Hematopoietic multipotent progenitor cell (in vitro differentiated cells): ENCODE data around the gene ARHGAP40. TPM values are rescaled to one million over a fixed set of nuclear protein-coding genes. Genes with fewer than 3 reads are reported as not detected.

Experiments used
- DNase-seq, 3 donors: peaks; one replicate each; pipeline ENCODE4 v3.0.0-alpha.2; 2011 to 2015; ENCODE audit warnings: low read depth in 2 of 3, low spot score in 2 of 3
- total RNA-seq: library from RNA; depleted of rRNA; stranded (reverse); fragments of >200 nt; gene quantifications from one replicate; pipeline ENCODE4 v1.2.3, GENCODE V29; 2012

ARHGAP40 gene
- total RNA-seq, 1 donor: not detected

DNA sequence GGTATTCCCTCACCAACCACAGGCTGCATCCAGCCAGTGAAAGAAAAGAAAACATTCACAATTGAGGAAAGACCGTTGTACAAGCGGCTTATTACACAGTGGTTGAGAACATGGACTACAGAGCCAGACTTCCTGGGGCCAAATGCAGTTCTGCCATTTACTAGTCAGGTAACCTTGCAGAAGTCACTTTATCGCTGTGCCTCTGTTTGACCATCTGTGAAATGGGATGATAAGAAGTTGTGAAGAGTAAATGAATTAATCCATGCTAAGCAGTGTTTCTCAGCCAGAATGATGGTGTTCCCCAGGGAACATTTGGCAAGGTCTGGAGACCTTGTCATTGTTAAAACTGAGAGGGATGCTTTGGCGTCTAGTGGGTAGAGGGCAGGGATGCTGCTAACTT lies 14.8 kb downstream of the ARHGAP40 start:
- DNase-seq: no peak

- DNase-seq: no peak
Observed at GRCh38 chr20:38617011-38617829, 15.6 kb downstream of the ARHGAP40 start.

DNA sequence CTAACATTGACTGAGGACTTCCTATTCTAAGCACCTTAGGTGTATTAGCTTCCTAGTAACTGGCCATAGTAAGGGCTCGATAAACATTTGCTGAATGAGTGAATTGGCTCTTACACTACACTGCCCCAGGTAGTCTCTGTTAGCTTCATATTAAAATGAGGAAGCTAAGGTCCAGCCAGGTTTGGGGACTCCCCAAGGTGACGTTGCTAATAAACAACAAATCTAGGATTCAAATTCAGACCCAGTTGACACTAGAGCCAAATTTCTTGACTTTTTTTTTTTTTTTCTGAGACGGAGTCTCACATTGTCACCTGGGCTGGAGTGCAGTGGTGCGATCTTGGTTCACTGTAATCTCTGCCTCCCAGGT lies 16.2 kb downstream of the ARHGAP40 start:
- no peak for DNase-seq

DNA sequence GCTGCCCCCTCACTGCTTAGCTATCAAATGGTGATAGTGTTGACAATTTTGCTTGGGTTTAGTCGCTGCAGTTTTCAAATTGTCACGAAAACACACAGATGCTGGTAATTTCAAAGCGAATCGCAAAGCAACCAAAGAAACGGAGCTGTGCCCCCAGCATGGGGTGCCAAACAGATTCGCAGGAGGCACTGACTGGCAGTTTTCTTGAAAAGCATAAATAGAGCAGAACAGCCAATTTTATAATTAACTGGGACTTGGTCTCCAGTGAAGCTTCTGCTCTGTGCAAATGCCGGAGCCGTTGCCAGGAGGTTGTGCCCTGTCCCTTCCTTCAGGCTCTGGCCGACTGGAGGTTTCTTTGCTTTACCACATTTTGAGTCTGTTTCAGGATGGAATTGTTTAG lies 18.8 kb downstream of the ARHGAP40 start:
- no peak for DNase-seq

GRCh38 chr20:38623061-38623460 lies 21.5 kb downstream of the ARHGAP40 start:
- no peak for DNase-seq

GRCh38 chr20:38624084-38624483 lies 22.5 kb downstream of the ARHGAP40 start:
- DNase-seq: no peak

DNA sequence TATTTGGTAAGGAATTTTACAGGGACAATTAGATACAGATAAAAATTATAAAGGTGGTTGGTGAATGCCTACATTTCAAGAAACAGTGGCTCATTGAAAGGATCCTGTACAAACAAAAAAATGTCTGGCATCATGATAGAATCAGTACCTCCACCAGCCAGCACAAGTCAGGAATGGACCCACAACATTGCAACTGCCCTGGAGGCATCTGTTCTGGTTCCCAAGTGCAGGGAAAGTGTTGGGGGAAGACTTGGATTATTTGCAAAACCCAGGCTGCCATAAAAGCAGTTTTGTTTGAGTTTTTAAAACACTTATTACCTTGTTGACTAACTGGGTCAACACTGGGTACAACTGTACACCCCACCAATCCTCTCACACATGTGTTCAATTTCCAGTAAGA lies 24.3 kb downstream of the ARHGAP40 start:
- DNase-seq: no peak

DNA sequence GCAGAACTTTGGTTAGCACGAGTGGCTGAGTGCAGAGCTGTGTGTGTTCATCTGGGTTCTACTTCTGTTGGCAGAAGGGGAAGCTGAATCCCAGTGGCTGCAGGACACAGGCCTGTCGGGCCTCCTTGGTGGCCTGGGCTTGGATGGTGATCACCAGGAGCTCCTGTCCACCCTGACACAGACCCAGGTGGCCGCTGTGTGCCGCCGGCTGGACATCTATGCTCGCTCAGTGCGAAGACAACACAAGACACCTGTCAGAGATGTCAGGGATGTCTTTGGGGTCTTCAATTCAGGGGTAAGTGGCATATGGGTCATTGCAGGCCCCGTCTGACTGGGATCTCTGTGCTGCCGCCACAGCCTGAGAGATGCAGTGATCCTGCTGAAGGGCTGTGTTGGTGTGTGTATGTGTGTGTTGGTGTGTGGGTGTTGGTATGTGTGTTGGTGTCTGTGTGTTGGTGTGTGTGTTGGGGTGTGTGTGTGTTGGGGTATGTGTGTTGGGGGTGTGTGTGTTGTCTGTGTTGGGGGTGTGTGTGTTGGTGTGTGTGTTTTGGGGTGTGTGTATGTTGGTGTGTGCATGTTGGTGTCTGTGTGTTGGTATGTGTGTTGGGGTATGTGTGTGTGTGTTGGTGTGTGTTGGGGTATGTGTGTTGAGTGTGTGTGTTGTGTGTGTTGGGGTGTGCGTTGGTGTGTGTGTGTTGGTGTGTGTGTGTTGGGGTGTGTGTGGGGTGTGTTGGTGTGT lies 25.5 kb downstream of the ARHGAP40 start:
- DNase-seq: no peak

DNA sequence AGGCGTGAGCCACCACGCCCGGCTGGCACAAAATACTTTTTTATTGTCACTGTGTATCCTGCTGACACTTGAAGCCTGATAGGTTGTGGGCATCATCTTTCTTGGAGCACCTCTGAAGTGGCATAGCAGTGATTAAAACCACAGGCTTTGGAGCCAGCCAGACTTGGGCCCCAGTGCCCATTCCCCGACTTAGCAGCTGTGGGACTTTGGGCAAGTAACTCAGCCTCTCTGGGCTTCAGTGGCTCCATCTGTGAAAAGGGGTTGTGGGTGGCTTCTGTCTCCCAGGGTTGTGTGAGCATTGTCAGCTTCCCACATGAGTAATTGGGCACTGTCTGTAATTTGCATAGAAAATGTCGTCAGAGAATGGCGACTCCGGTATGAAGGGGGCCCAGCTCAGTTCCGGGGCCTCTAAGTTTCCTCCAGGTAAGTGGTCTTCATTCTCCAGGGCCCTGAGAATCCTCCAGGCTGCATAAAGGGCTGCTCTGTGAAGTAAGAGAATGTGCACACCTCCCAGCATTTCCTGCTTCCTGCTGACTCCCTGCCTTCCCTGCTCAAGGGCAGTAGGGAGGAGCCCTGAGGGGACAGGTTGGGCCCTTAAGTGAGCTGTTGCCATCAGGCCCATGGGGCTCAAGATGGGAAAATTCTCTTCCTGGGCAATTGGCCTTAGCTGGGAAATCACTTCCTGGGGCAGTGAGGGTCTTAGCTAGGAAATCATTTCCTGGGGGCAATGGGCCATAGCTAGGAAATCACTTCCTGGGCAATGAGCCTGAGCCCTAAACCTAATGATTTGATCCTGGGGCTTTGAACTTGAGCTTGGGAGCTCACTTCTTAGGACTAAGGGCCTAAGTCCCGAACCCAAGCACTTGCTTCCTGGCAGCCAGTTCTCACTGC lies 27.2 kb downstream of the ARHGAP40 start:
- no peak for DNase-seq

GRCh38 chr20:38629979-38630378 lies 28.4 kb downstream of the ARHGAP40 start:
- DNase-seq: no peak

DNA sequence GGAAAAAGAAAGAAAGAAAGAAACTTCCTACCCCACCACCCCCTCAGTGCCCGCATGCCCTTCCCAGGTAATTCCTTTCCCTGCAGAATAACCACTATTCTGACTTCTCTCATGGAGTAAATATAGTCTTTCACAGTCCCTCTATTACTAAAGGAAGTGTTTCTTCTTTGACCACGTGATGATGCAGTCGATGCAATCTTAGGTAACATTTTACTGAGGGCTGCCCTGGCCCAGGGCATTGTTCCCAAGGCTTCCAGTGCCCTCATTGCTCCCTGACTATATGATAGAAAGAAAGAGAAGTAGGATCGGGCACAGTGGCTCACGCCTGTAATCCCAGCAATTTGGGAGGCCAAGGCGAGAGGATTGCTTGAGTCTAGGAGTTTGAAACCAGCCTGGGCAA lies 29.1 kb downstream of the ARHGAP40 start:
- no peak for DNase-seq

DNA sequence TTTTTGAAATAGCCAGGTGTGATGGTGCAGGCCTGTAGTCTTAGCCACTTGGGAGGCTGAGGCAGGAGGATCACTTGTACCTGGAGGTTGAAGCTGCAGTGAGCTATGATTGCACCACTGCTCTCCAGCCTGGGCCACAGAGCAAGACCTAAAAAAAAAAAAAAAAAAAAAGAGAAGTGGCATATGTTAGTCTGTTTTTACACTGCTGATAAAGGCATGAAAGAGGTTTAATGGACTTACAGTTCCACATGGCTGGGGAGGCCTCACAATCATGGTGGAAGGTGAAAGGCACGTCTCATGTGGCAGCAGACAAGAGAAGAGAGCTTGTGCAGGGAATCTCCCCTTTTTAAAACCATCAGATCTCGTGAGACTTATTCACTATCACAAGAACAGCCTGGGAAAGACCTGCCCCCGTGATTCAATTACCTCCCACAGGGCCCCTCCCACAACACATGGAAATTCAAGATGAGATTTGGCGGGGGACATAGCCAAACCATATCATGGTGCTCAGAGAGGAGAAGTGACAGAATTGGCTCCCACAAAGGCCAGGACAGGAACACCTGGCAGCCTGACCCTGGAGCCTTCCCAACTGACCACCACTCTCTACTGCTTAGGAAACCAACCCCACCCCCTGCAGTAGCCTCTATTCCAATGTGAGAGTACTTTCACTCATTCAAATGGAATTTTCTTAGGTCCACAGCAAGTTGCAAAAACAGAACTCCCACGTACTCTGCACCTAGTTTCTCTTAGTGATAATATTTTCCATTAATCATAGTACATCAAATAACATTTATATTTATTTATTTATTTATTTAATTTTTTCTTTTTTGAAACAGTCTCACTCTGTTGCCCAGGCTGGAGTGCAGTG lies 29.8 kb downstream of the ARHGAP40 start:
- DNase-seq: no peak

DNA sequence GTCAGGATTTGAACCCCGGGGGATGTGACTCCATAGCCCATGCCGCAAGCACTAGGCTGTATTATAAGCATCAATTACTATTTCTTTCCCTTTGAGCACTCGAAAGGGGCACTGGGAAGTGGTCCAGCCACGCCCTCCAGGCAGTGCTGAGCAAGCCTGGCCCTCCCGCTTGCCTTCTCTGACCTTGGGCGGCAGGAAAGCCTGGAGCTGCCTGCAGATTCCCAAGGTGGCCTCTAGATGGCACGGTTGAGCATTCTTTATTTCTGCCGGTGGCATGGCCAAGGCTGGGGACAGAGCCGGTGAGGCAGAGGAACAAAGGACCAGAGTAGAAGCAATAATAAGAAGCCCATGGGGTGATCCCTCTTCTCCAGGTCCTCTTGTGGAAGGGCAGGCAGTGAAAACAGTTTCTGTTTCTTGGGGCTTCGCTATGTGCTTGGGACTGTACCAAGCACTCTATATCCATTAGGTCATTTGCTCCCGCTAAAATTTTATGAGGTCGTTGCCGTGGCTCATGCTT lies 32.0 kb downstream of the ARHGAP40 start:
- peak in 2 of 3 donors; percentile 36 to 67 for DNase-seq

- peak in 1 of 3 donors; percentile 15 for DNase-seq
Observed at GRCh38 chr20:38635721-38636288, 34.2 kb downstream of the ARHGAP40 start.

GRCh38 chr20:38640521-38640920 lies 38.9 kb downstream of the ARHGAP40 start:
- DNase-seq: no peak

- DNase-seq: no peak
Observed at GRCh38 chr20:38642498-38642897, 40.9 kb downstream of the ARHGAP40 start.

DNA sequence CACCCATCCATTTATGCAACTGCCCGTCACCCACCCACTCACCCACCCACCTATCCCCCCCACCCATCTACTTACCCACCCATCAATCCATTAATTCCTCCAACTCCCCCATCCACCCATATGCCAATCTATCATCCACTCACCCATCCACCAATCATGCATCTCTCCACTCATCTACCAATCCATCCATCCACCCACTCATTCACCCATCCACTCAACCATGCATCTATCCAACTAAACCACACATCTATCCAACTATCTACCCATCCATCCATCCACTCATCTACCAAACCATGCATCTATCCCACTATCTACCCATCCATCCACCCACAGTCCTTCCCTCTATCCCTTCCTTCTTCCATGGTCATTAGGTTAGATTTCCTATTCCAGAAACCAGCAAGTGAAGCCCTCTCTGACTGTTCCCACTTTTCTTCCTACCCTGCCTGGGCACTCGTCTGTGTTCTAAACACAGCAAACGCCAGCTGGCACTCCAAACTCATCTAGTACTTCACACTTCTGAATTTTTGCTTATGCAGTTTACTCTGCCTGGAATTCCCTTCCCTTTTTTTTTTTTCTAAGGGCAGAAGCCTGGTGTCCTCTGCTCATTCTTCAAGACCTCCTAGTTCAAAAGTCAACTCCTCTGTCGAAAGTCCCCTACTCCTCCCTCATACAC lies 43.1 kb downstream of the ARHGAP40 start:
- no peak for DNase-seq

GRCh38 chr20:38645351-38645750 lies 43.7 kb downstream of the ARHGAP40 start:
- peak in 1 of 3 donors; percentile 11 for DNase-seq
